ENCODE measurements around the gene EDAR. TPM values are rescaled to one million over a fixed set of nuclear protein-coding genes. Genes with fewer than 3 reads are reported as not detected.
A peak's percentile ranks its signal among the peaks of the same experiment; 100 is the strongest.

The EDAR gene
- under 1 TPM in 3 of 6 donors, not detected in 3; under 0.01 to 0.13 (median 0.09) TPM for total RNA-seq

GRCh38 chr2:108988796-108989713, at the start of gene EDAR:
Gene EDAR, minus strand, starts transcription at chr2:108989220. Its CDS starts 58,206 bp downstream, at chr2:108931014.
- Histone ChIP-seq H3K9me3 (no peaks in the 10 kb centered on the region), H3K27ac (no peak within 1 kb of the TSS), H3K36me3 (no peaks in the 10 kb centered on the region), H3K4me1 (peaks cover 0 to 8% (median 4%) of the 10 kb centered on the region in 4 donors), H3K4me3 (peak within 1 kb of the TSS in 1 of 4 donors; percentile 9), H3K27me3 (no peaks in the 10 kb centered on the region)
- TF ChIP-seq, protein P1, sequence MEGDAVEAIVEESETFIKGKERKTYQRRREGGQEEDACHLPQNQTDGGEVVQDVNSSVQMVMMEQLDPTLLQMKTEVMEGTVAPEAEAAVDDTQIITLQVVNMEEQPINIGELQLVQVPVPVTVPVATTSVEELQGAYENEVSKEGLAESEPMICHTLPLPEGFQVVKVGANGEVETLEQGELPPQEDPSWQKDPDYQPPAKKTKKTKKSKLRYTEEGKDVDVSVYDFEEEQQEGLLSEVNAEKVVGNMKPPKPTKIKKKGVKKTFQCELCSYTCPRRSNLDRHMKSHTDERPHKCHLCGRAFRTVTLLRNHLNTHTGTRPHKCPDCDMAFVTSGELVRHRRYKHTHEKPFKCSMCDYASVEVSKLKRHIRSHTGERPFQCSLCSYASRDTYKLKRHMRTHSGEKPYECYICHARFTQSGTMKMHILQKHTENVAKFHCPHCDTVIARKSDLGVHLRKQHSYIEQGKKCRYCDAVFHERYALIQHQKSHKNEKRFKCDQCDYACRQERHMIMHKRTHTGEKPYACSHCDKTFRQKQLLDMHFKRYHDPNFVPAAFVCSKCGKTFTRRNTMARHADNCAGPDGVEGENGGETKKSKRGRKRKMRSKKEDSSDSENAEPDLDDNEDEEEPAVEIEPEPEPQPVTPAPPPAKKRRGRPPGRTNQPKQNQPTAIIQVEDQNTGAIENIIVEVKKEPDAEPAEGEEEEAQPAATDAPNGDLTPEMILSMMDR (IDR thresholded peaks at IDR 0.05) = peak in 4 of 6 experiments; percentile 23 to 46 (median 30)
- TF ChIP-seq EP300 (IDR thresholded peaks at IDR 0.05) = no peak
- no peak for TF ChIP-seq POLR2A (IDR thresholded peaks at IDR 0.05)
- DNase-seq (peak in 1 of 2 donors; percentile 48), ATAC-seq (ENCODE audit: low FRiP score in 2 of 2) (peak; percentile 77 to 79)
- 29 to 35% methylated on average over 20 of the region's 20 CpGs for WGBS, 2 donors

DNA sequence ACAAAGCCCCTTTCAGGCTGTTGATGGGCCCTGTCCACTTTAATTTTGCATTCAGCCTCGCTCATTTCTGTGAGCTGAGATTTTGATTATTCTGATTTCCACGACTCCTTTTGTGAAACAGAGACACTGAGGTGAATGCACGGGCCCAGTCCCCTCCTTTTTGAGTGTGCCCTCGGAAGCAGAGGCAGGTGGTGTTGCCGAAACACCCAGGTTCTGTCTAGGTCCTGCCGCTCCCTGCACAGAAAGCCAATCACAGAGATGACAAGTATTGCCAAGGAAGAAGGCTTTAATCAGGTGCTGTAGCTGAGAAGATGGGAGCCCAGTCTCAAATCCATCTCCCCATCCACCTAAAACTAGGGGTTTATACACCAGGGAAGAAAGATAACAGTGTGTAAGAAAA, 44.2 kb upstream of the EDAR start:
- peak overlapping the region in 2 of 4 donors; percentile 34 to 73 for H3K27ac ChIP-seq
- 98 to 100% methylated on average over 6 of the region's 6 CpGs for WGBS, 2 donors
- ATAC-seq (ENCODE audit: low FRiP score in 2 of 2) (no peak), DNase-seq (no peak)
- no peaks in the 10 kb centered on the region for H3K9me3 ChIP-seq
- TF ChIP-seq, protein P1 (IDR thresholded peaks at IDR 0.05) = no peak
- TF ChIP-seq POLR2A (IDR thresholded peaks at IDR 0.05) (no peak), EP300 (IDR thresholded peaks at IDR 0.05) (no peak), POLR2AphosphoS5 (IDR thresholded peaks at IDR 0.05) (no peak)
- peaks cover 5 to 23% (median 20%) of the 10 kb centered on the region in 4 donors for H3K4me1 ChIP-seq
- H3K4me3 ChIP-seq = no peak overlapping the region
- no peaks in the 10 kb centered on the region for H3K27me3 ChIP-seq
- no peaks in the 10 kb centered on the region for H3K36me3 ChIP-seq

- ATAC-seq (ENCODE audit: low FRiP score in 2 of 2) (no peak), DNase-seq (no peak)
- peak overlapping the region in 3 of 4 donors; percentile 35 to 54 (median 51) for H3K4me3 ChIP-seq
- peaks cover 5 to 23% (median 20%) of the 10 kb centered on the region in 4 donors for H3K4me1 ChIP-seq
- H3K36me3 ChIP-seq = no peaks in the 10 kb centered on the region
- 52 to 64% methylated on average over 9 of the region's 9 CpGs for WGBS, 2 donors
- H3K27me3 ChIP-seq = no peaks in the 10 kb centered on the region
- no peak for TF ChIP-seq EP300 (IDR thresholded peaks at IDR 0.05)
- no peak for TF ChIP-seq POLR2A (IDR thresholded peaks at IDR 0.05)
- no peak for TF ChIP-seq POLR2AphosphoS5 (IDR thresholded peaks at IDR 0.05)
- TF ChIP-seq, protein P1 (IDR thresholded peaks at IDR 0.05) = no peak
- no peaks in the 10 kb centered on the region for H3K9me3 ChIP-seq
- peak overlapping the region in 3 of 4 donors; percentile 34 to 73 (median 73) for H3K27ac ChIP-seq
Observed at GRCh38 chr2:109032229-109032820, 43.3 kb upstream of the EDAR start.

- no peaks in the 10 kb centered on the region for H3K36me3 ChIP-seq
- peak overlapping the region; percentile 1 to 54 (median 43) for H3K4me3 ChIP-seq
- DNase-seq = peak; percentile 56 to 92
- H3K9me3 ChIP-seq = no peaks in the 10 kb centered on the region
- H3K4me1 ChIP-seq = peaks cover 5 to 23% (median 20%) of the 10 kb centered on the region in 4 donors
- TF ChIP-seq EP300 (IDR thresholded peaks at IDR 0.05) (no peak), POLR2A (IDR thresholded peaks at IDR 0.05) (peak in 1 of 4 donors; percentile 31), POLR2AphosphoS5 (IDR thresholded peaks at IDR 0.05) (peak in 1 of 2 donors; percentile 26)
- TF ChIP-seq, protein P1 (IDR thresholded peaks at IDR 0.05) = peak in 1 of 6 experiments; percentile 30
- WGBS, 2 donors = 1 to 6% methylated on average over 27 to 49 of the region's 51 CpGs
- ATAC-seq (ENCODE audit: low FRiP score in 2 of 2) = peak; percentile 58 to 80
- no peaks in the 10 kb centered on the region for H3K27me3 ChIP-seq
- H3K27ac ChIP-seq = peak overlapping the region; percentile 48 to 73 (median 70)
Observed at GRCh38 chr2:109031476-109032228, 42.6 kb upstream of the EDAR start.

Measured in upper lobe of left lung (tissue), 6 donors.